Astrocyte (in vitro differentiated cells and primary cell): ENCODE results near the gene BAZ1B. TPM values are rescaled to one million over a fixed set of nuclear protein-coding genes. Genes with fewer than 3 reads are reported as not detected.
"Not testable (repeated sequence)": the region's sequence is repeated elsewhere in the genome, so short reads cannot be mapped to it uniquely, and the experiment has no call there.

Experiments used
- DNase-seq: peaks from one replicate; pipeline ENCODE4 v3.0.0-alpha.2; 2010; ENCODE audit warnings: low read depth
- FAIRE-seq: peaks from 2 replicates; lab custom pipeline; 2011; peaks lifted over from hg19 to GRCh38; lab: Jason Lieb, UNC
- H2AFZ ChIP-seq: 2 replicates; pipeline ENCODE4 v1.6.0; 2012; ENCODE audit warnings: low read depth, low read length, inconsistent platforms
- H3K27ac ChIP-seq: 2 replicates; pipeline ENCODE4 v1.5.1; 2011; ENCODE audit warnings: low read depth, low read length, inconsistent platforms
- H3K27me3 ChIP-seq: 2 replicates; pipeline ENCODE4 v1.6.0; 2011; ENCODE audit warnings: low read length, inconsistent platforms; ENCODE audit not compliant: insufficient read depth
- H3K36me3 ChIP-seq: 2 replicates; pipeline ENCODE4 v1.5.1; 2011; ENCODE audit warnings: low read length, inconsistent platforms; ENCODE audit not compliant: insufficient read depth
- H3K4me1 ChIP-seq: 2 replicates; pipeline ENCODE4 v1.5.1; 2011; ENCODE audit warnings: low read length, inconsistent platforms; ENCODE audit not compliant: insufficient read depth
- H3K4me2 ChIP-seq: 2 replicates; pipeline ENCODE4 v1.6.0; 2012; ENCODE audit warnings: low read length, inconsistent platforms
- H3K4me3 ChIP-seq: 2 replicates; pipeline ENCODE4 v1.5.1; 2011; ENCODE audit warnings: low read depth, mild to moderate bottlenecking, low read length, inconsistent platforms; ENCODE audit not compliant: insufficient read depth
- H3K79me2 ChIP-seq: 2 replicates; pipeline ENCODE4 v1.6.0; 2012; ENCODE audit warnings: mild to moderate bottlenecking, low read length, inconsistent platforms; ENCODE audit not compliant: insufficient read depth
- H3K9ac ChIP-seq: 2 replicates; pipeline ENCODE4 v1.6.0; 2012; ENCODE audit warnings: mild to moderate bottlenecking, low read length, inconsistent platforms
- H3K9me3 ChIP-seq: 2 replicates; pipeline ENCODE4 v1.5.1; 2012; ENCODE audit warnings: low read depth, mild to moderate bottlenecking, low read length, inconsistent platforms; ENCODE audit not compliant: insufficient read depth
- H4K20me1 ChIP-seq: 2 replicates; pipeline ENCODE4 v1.6.0; 2012; ENCODE audit warnings: low read length, inconsistent platforms; ENCODE audit not compliant: insufficient read depth
- H3K27ac Mint-ChIP-seq: one replicate; pipeline ENCODE4 v1.8.0; 2021; ENCODE audit warnings: mild to moderate bottlenecking, mixed read lengths; ENCODE audit not compliant: unreplicated experiment
- H3K27me3 Mint-ChIP-seq: one replicate; pipeline ENCODE4 v1.8.0; 2021; ENCODE audit warnings: low read depth, mixed read lengths; ENCODE audit not compliant: unreplicated experiment
- H3K36me3 Mint-ChIP-seq: one replicate; pipeline ENCODE4 v1.8.0; 2021; ENCODE audit warnings: low read depth, mixed read lengths; ENCODE audit not compliant: unreplicated experiment
- H3K4me1 Mint-ChIP-seq: one replicate; pipeline ENCODE4 v1.8.0; 2021; ENCODE audit warnings: low read depth, mixed read lengths; ENCODE audit not compliant: unreplicated experiment
- H3K4me3 Mint-ChIP-seq: one replicate; pipeline ENCODE4 v1.8.0; 2021; ENCODE audit warnings: mild to moderate bottlenecking, moderate library complexity, mixed read lengths; ENCODE audit not compliant: unreplicated experiment
- H3K9me3 Mint-ChIP-seq: one replicate; pipeline ENCODE4 v1.8.0; 2021; ENCODE audit warnings: mild to moderate bottlenecking, mixed read lengths; ENCODE audit not compliant: unreplicated experiment
- EZH2 ChIP-seq: IDR thresholded peaks from 2 replicates; pipeline ENCODE4 v1.6.1; 2012; ENCODE audit warnings: mild to moderate bottlenecking, low read length, inconsistent platforms; ENCODE audit not compliant: insufficient read depth
- total RNA-seq: library from RNA; stranded (reverse); gene quantifications from 2 replicates; pipeline ENCODE4 v1.2.1, GENCODE V29; 2021
- TF ChIP-seq, protein P1 (sequence below): IDR thresholded peaks from 2 replicates; pipeline ENCODE4 v1.5.1; 2011; ENCODE audit warnings: low read depth, mild to moderate bottlenecking, inconsistent platforms, low read length, moderate library complexity; ENCODE audit not compliant: insufficient read depth

The BAZ1B gene
- total RNA-seq, 1 donor from 2014 or later = 62.5 TPM

DNA sequence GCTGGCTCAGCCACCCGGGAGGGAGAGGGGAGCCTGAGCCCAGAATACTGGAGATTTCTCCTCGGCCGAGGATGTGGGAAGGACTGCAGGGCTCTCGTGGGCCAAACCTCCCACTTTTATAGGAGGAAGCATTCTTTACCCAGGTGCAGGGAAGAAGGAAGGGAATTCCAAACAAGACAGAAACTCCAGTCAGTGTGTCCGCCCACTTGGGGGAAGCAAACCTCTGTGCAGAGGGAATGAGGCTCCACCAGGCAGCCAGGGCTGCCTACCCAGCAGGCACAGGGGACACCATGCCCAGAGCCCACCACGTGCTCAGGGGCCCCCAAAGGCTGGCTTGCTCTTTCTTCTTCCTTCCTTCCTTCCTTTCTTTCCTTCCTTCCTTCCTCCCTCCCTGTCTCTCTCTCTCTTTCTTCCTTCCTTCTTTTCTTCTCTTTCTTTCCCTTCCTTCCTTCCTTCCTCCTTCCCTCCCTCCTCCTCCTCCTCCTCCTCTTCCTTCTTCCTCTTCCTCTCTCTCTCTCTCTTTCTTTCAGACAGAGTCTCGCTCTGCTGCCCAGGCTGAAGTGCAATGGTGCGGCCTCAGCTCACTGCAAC is 103.9 kb downstream of the BAZ1B start:
- H3K4me1 ChIP-seq = no peaks in the 10 kb centered on the region
- Mint-ChIP-seq H3K4me1 (no peaks in the 10 kb centered on the region), H3K27me3 (peaks cover 3% of the 10 kb centered on the region), H3K27ac (no peak overlapping the region), H3K9me3 (no peaks in the 10 kb centered on the region), H3K4me3 (no peak overlapping the region), H3K36me3 (no peaks in the 10 kb centered on the region)
- H3K79me2 ChIP-seq = no peaks in the 10 kb centered on the region
- H3K4me2 ChIP-seq = no peak overlapping the region
- H4K20me1 ChIP-seq = no peaks in the 10 kb centered on the region
- no peak overlapping the region for H3K4me3 ChIP-seq
- no peak overlapping the region for H3K27ac ChIP-seq
- H3K27me3 ChIP-seq = no peaks in the 10 kb centered on the region
- DNase-seq (no peak), FAIRE-seq (no peak)
- TF ChIP-seq EZH2 = no peak
- TF ChIP-seq, protein P1, sequence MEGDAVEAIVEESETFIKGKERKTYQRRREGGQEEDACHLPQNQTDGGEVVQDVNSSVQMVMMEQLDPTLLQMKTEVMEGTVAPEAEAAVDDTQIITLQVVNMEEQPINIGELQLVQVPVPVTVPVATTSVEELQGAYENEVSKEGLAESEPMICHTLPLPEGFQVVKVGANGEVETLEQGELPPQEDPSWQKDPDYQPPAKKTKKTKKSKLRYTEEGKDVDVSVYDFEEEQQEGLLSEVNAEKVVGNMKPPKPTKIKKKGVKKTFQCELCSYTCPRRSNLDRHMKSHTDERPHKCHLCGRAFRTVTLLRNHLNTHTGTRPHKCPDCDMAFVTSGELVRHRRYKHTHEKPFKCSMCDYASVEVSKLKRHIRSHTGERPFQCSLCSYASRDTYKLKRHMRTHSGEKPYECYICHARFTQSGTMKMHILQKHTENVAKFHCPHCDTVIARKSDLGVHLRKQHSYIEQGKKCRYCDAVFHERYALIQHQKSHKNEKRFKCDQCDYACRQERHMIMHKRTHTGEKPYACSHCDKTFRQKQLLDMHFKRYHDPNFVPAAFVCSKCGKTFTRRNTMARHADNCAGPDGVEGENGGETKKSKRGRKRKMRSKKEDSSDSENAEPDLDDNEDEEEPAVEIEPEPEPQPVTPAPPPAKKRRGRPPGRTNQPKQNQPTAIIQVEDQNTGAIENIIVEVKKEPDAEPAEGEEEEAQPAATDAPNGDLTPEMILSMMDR = no peak
- H3K9me3 ChIP-seq = no peaks in the 10 kb centered on the region
- no peak overlapping the region for H2AFZ ChIP-seq
- no peaks in the 10 kb centered on the region for H3K36me3 ChIP-seq
- H3K9ac ChIP-seq = no peak overlapping the region

DNA sequence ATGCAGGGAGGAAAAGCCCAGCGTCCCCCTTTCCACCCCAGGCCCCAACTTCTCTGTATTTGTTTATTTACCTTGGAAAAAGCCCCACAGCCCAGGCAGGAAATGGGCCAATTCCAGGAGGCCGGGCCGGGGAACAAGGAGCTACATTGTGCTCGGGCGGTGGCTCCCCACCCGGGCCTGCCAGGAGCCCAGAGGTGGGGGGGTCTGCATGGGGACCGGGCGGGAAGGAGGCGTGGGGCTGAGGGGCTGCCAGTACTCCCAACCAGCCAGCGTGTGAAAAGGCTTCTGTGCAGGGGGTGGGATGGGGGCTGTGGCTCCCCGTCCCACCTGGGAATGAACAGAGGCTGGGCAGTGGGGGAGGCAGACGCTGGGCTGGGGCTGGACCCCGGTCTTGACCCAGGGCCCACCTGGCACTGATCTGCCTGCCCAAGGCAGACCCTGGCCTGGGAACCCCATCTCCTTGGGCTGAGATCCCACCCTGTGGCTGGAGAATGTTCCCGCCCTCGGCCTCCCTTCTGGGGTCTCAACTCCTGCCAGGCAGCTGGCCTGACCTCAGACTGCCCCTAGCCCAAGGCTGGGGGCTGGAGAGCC is 111.5 kb downstream of the BAZ1B start:
- H3K4me3 ChIP-seq, FAIRE-seq, H4K20me1 ChIP-seq, H3K4me1 ChIP-seq, H3K79me2 ChIP-seq, H3K27me3 ChIP-seq, H3K4me1 Mint-ChIP-seq, H3K36me3 Mint-ChIP-seq, H3K9ac ChIP-seq, H3K36me3 ChIP-seq, H3K27ac Mint-ChIP-seq, H3K27me3 Mint-ChIP-seq, H3K27ac ChIP-seq, H3K9me3 ChIP-seq, H3K9me3 Mint-ChIP-seq, DNase-seq, H3K4me3 Mint-ChIP-seq: not testable (repeated sequence)
- peak overlapping the region; percentile 60 for H3K4me2 ChIP-seq
- H2AFZ ChIP-seq = peak overlapping the region; percentile 41

DNA sequence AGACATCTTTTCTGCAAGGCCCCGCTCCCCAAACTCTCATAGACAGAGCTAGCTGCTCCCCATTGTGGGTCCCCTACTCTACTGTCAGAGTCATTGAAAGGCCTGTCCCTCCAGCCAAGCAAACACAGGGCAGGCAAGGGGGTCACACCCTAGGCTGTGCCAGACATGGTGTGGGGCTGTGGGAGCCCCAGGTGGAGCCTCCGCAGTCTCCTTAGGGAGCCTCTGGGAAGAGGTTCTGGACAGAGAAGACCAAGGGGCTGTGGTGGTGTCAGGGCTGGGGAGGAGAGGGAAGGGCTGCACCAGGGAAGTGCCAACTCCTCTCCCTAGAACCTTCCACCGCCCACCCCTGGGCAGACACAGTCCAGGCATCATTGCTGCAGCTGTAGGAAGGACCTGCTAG is 117.2 kb downstream of the BAZ1B start:
- H2AFZ ChIP-seq, H3K9me3 ChIP-seq, H3K27me3 ChIP-seq, FAIRE-seq, H3K4me3 Mint-ChIP-seq, H4K20me1 ChIP-seq, H3K79me2 ChIP-seq, H3K4me1 ChIP-seq, H3K4me2 ChIP-seq, H3K9me3 Mint-ChIP-seq, H3K9ac ChIP-seq, H3K4me1 Mint-ChIP-seq, H3K27ac ChIP-seq, H3K27me3 Mint-ChIP-seq, H3K36me3 ChIP-seq, H3K36me3 Mint-ChIP-seq, H3K27ac Mint-ChIP-seq, H3K4me3 ChIP-seq, DNase-seq: not testable (repeated sequence)

DNA sequence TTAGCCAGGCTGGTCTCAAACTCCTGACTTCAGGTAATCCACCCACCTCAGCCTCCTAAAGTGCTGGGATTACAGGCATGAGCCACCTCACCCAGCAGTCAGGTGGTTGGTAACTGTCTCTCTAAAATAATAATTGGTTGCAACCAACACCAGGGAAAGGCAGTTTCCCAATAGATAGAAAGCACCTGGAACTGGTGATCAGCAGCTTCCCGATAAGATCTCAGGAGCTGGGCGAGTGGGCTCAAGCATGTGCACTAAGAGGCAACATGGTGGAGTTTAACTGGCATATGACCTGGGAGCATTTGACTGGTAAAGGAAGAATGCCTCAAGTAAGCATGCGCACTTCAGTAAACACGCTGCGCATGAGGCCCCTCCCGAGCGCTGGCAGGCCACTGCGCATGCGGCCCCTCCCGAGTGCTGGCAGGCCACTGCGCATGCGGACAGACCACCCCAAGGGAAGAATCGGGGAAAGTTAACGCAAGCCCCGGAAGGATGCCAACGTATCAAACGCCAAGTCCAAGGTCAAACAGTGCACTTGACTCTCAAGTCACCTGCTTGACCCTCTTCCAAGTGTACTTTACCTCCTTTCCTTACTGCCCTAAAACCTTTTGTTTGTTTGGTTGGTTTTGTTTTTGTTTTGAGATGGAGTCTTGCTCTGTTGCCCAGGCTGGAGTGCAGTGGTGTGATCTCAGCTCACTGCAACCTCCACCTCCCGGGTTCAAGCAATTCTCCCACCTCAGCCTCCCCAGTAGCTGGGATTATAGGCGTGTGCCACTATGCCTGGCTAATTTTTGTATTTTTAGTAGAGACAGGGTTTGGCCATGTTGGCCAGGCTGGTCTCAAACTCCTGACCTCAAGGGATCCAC is 122.7 kb downstream of the BAZ1B start:
- FAIRE-seq, H3K27me3 ChIP-seq, H3K27ac ChIP-seq, H3K79me2 ChIP-seq, H3K36me3 ChIP-seq, H3K9ac ChIP-seq, H3K4me1 Mint-ChIP-seq, H3K9me3 ChIP-seq, H3K36me3 Mint-ChIP-seq, H3K4me1 ChIP-seq, H3K4me3 Mint-ChIP-seq, H3K27ac Mint-ChIP-seq, H4K20me1 ChIP-seq, H3K27me3 Mint-ChIP-seq, H3K9me3 Mint-ChIP-seq: not testable (repeated sequence)
- Histone ChIP-seq H3K4me2 (peak overlapping the region; percentile 81), H2AFZ (peak overlapping the region; percentile 96), H3K4me3 (peak overlapping the region; percentile 50)
- peak; percentile 48 for DNase-seq
